Effector CD8-positive, alpha-beta T cell (primary cell): ENCODE results near the gene NF1.
"Not testable (repeated sequence)": the region's sequence is repeated elsewhere in the genome, so short reads cannot be mapped to it uniquely, and the experiment has no call there.

Source experiments
- DNase-seq: peaks from one replicate; lab custom pipeline; 2025; lab: John Stamatoyannopoulos, UW

The NF1 gene

GRCh38 chr17:31085563-31085962 is 9.2 kb upstream of the NF1 start:
- DNase-seq = no peak

GRCh38 chr17:31089471-31089870 is 5.3 kb upstream of the NF1 start:
- no peak for DNase-seq

- not testable (repeated sequence) for DNase-seq
Observed at GRCh38 chr17:31090650-31091049, 4.1 kb upstream of the NF1 start.

- DNase-seq = no peak
Observed at GRCh38 chr17:31092475-31093064, 2.2 kb upstream of the NF1 start.

- no peak for DNase-seq
Observed at GRCh38 chr17:31093866-31094599, 744 bp upstream of the NF1 start.

GRCh38 chr17:31095236-31096105 is 694 bp downstream of the NF1 start:
- DNase-seq = no peak

GRCh38 chr17:31096106-31096436 is 1.3 kb downstream of the NF1 start:
- DNase-seq = no peak

GRCh38 chr17:31099016-31099415 is 4.2 kb downstream of the NF1 start:
- no peak for DNase-seq

- no peak for DNase-seq
Observed at GRCh38 chr17:31100840-31101459, 6.2 kb downstream of the NF1 start.

- DNase-seq = no peak
Observed at GRCh38 chr17:31101943-31102342, 7.2 kb downstream of the NF1 start.

- DNase-seq = no peak
Observed at GRCh38 chr17:31105991-31106390, 11.2 kb downstream of the NF1 start.

- DNase-seq = no peak
Observed at GRCh38 chr17:31111183-31111582, 16.4 kb downstream of the NF1 start.

GRCh38 chr17:31112001-31112661 is 17.4 kb downstream of the NF1 start:
- no peak for DNase-seq

- not testable (repeated sequence) for DNase-seq
Observed at GRCh38 chr17:31113368-31113767, 18.6 kb downstream of the NF1 start.

- no peak for DNase-seq
Observed at GRCh38 chr17:31113939-31114338, 19.2 kb downstream of the NF1 start.

GRCh38 chr17:31114956-31115555 is 20.3 kb downstream of the NF1 start:
- no peak for DNase-seq

- no peak for DNase-seq
Observed at GRCh38 chr17:31116167-31116566, 21.4 kb downstream of the NF1 start.

GRCh38 chr17:31122746-31123145 is 28.0 kb downstream of the NF1 start:
- no peak for DNase-seq

GRCh38 chr17:31126318-31126717 is 31.5 kb downstream of the NF1 start:
- no peak for DNase-seq

GRCh38 chr17:31128241-31128640 is 33.5 kb downstream of the NF1 start:
- DNase-seq = no peak
